Astrocyte (in vitro differentiated cells and primary cell): ENCODE data around the gene STMN3. TPM values are rescaled to one million over a fixed set of nuclear protein-coding genes. Genes with fewer than 3 reads are reported as not detected.

Experiments
- DNase-seq: peaks from one replicate; pipeline ENCODE4 v3.0.0-alpha.2; 2010; ENCODE audit warnings: low read depth
- FAIRE-seq: peaks from 2 replicates; lab custom pipeline; 2011; peaks lifted over from hg19 to GRCh38; lab: Jason Lieb, UNC
- H2AFZ ChIP-seq: 2 replicates; pipeline ENCODE4 v1.6.0; 2012; ENCODE audit warnings: low read depth, low read length, inconsistent platforms
- H3K27ac ChIP-seq: 2 replicates; pipeline ENCODE4 v1.5.1; 2011; ENCODE audit warnings: low read depth, low read length, inconsistent platforms
- H3K27me3 ChIP-seq: 2 replicates; pipeline ENCODE4 v1.6.0; 2011; ENCODE audit warnings: low read length, inconsistent platforms; ENCODE audit not compliant: insufficient read depth
- H3K36me3 ChIP-seq: 2 replicates; pipeline ENCODE4 v1.5.1; 2011; ENCODE audit warnings: low read length, inconsistent platforms; ENCODE audit not compliant: insufficient read depth
- H3K4me1 ChIP-seq: 2 replicates; pipeline ENCODE4 v1.5.1; 2011; ENCODE audit warnings: low read length, inconsistent platforms; ENCODE audit not compliant: insufficient read depth
- H3K4me2 ChIP-seq: 2 replicates; pipeline ENCODE4 v1.6.0; 2012; ENCODE audit warnings: low read length, inconsistent platforms
- H3K4me3 ChIP-seq: 2 replicates; pipeline ENCODE4 v1.5.1; 2011; ENCODE audit warnings: low read depth, mild to moderate bottlenecking, low read length, inconsistent platforms; ENCODE audit not compliant: insufficient read depth
- H3K79me2 ChIP-seq: 2 replicates; pipeline ENCODE4 v1.6.0; 2012; ENCODE audit warnings: mild to moderate bottlenecking, low read length, inconsistent platforms; ENCODE audit not compliant: insufficient read depth
- H3K9ac ChIP-seq: 2 replicates; pipeline ENCODE4 v1.6.0; 2012; ENCODE audit warnings: mild to moderate bottlenecking, low read length, inconsistent platforms
- H3K9me3 ChIP-seq: 2 replicates; pipeline ENCODE4 v1.5.1; 2012; ENCODE audit warnings: low read depth, mild to moderate bottlenecking, low read length, inconsistent platforms; ENCODE audit not compliant: insufficient read depth
- H4K20me1 ChIP-seq: 2 replicates; pipeline ENCODE4 v1.6.0; 2012; ENCODE audit warnings: low read length, inconsistent platforms; ENCODE audit not compliant: insufficient read depth
- H3K27ac Mint-ChIP-seq: one replicate; pipeline ENCODE4 v1.8.0; 2021; ENCODE audit warnings: mild to moderate bottlenecking, mixed read lengths; ENCODE audit not compliant: unreplicated experiment
- H3K27me3 Mint-ChIP-seq: one replicate; pipeline ENCODE4 v1.8.0; 2021; ENCODE audit warnings: low read depth, mixed read lengths; ENCODE audit not compliant: unreplicated experiment
- H3K36me3 Mint-ChIP-seq: one replicate; pipeline ENCODE4 v1.8.0; 2021; ENCODE audit warnings: low read depth, mixed read lengths; ENCODE audit not compliant: unreplicated experiment
- H3K4me1 Mint-ChIP-seq: one replicate; pipeline ENCODE4 v1.8.0; 2021; ENCODE audit warnings: low read depth, mixed read lengths; ENCODE audit not compliant: unreplicated experiment
- H3K4me3 Mint-ChIP-seq: one replicate; pipeline ENCODE4 v1.8.0; 2021; ENCODE audit warnings: mild to moderate bottlenecking, moderate library complexity, mixed read lengths; ENCODE audit not compliant: unreplicated experiment
- H3K9me3 Mint-ChIP-seq: one replicate; pipeline ENCODE4 v1.8.0; 2021; ENCODE audit warnings: mild to moderate bottlenecking, mixed read lengths; ENCODE audit not compliant: unreplicated experiment
- EZH2 ChIP-seq: IDR thresholded peaks from 2 replicates; pipeline ENCODE4 v1.6.1; 2012; ENCODE audit warnings: mild to moderate bottlenecking, low read length, inconsistent platforms; ENCODE audit not compliant: insufficient read depth
- total RNA-seq: library from RNA; stranded (reverse); gene quantifications from 2 replicates; pipeline ENCODE4 v1.2.1, GENCODE V29; 2021
- TF ChIP-seq, protein P1 (sequence below): IDR thresholded peaks from 2 replicates; pipeline ENCODE4 v1.5.1; 2011; ENCODE audit warnings: low read depth, mild to moderate bottlenecking, inconsistent platforms, low read length, moderate library complexity; ENCODE audit not compliant: insufficient read depth

The STMN3 gene
- total RNA-seq, 1 donor from 2014 or later = 30.7 TPM

DNA sequence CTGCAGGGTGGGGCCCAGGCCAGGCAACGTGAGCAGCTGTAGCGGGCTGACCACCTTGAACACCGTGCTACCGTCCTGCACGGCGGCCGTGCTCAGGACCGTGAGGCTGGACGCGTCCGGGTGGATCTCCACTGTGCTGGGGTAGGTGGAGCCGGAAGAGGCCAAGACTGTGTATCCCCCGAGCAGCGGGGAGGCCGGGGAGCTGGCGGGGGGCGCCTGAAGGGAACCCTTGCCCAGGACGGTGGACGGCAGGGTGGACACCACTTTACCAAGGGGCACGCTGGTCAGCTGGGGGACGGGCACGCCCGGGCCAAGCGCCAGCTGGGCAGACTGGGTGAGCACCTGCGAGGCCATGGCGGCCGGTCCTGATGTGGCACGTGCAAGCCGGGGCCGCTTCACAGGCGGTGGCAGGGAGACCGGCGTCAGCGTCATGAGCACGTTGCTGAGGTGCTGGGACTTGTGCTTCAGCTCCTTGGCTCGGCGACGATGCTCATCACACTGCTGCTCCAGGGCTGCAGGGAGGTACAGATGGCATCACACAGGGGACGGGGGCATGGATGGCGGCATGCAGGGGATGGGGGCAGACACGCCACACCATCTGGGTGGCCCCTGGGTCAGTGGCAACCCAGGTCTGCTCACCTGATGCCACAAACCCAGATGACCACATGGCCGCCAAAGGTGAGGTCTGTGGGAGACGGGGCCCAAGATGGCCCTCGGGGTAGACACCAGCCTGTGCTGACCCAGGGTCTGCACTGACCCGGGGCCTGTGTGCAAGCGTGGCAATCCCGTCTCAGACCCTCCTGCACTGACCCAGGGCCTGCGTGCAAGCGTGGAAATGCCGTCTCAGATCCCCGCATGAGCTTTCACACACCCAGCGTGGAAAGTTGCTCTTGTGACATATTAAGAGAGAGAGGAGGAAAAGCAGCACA, 62.7 kb downstream of the STMN3 start:
- peaks cover 4% of the 10 kb centered on the region for H3K27me3 Mint-ChIP-seq
- H3K4me2 ChIP-seq = no peak overlapping the region
- no peaks in the 10 kb centered on the region for H3K9me3 Mint-ChIP-seq
- H3K36me3 Mint-ChIP-seq = peaks cover 14% of the 10 kb centered on the region
- no peaks in the 10 kb centered on the region for H3K36me3 ChIP-seq
- no peak overlapping the region for H3K27ac Mint-ChIP-seq
- no peak overlapping the region for H2AFZ ChIP-seq
- no peak for TF ChIP-seq EZH2
- TF ChIP-seq, protein P1, sequence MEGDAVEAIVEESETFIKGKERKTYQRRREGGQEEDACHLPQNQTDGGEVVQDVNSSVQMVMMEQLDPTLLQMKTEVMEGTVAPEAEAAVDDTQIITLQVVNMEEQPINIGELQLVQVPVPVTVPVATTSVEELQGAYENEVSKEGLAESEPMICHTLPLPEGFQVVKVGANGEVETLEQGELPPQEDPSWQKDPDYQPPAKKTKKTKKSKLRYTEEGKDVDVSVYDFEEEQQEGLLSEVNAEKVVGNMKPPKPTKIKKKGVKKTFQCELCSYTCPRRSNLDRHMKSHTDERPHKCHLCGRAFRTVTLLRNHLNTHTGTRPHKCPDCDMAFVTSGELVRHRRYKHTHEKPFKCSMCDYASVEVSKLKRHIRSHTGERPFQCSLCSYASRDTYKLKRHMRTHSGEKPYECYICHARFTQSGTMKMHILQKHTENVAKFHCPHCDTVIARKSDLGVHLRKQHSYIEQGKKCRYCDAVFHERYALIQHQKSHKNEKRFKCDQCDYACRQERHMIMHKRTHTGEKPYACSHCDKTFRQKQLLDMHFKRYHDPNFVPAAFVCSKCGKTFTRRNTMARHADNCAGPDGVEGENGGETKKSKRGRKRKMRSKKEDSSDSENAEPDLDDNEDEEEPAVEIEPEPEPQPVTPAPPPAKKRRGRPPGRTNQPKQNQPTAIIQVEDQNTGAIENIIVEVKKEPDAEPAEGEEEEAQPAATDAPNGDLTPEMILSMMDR = no peak
- no peak overlapping the region for H3K4me3 Mint-ChIP-seq
- H3K4me1 ChIP-seq = peaks cover 7% of the 10 kb centered on the region
- no peak overlapping the region for H3K9ac ChIP-seq
- peaks cover 2% of the 10 kb centered on the region for H3K4me1 Mint-ChIP-seq
- FAIRE-seq (no peak), DNase-seq (no peak)
- H3K27ac ChIP-seq = no peak overlapping the region
- no peaks in the 10 kb centered on the region for H3K27me3 ChIP-seq
- H4K20me1 ChIP-seq = no peaks in the 10 kb centered on the region
- H3K9me3 ChIP-seq = no peaks in the 10 kb centered on the region
- H3K79me2 ChIP-seq = no peaks in the 10 kb centered on the region
- H3K4me3 ChIP-seq = no peak overlapping the region

Other genes with a start within 250 kb of the STMN3 start
- 11.5 and 11.9 TPM in 2 replicates for gene KCNQ2, start 180.8 kb downstream of the STMN3 start, total RNA-seq
- gene EEF1A2, start 154.3 kb downstream of the STMN3 start, total RNA-seq = 31.8 and 37.6 TPM in 2 replicates
- 251 and 268 TPM in 2 replicates for gene PPDPF, start 132.7 kb downstream of the STMN3 start, total RNA-seq
- gene PTK6, start 116.0 kb downstream of the STMN3 start, total RNA-seq = 0.18 TPM in 1 of 2 replicates, not detected in the other
- gene SRMS, start 105.7 kb downstream of the STMN3 start, total RNA-seq = 0.14 TPM in 1 of 2 replicates, not detected in the other
- gene FNDC11, start 99.3 kb downstream of the STMN3 start, total RNA-seq = 0.19 and 0.20 TPM in 2 replicates
- 188 and 200 TPM in 2 replicates for gene HELZ2, start 79.2 kb downstream of the STMN3 start, total RNA-seq
- gene GMEB2, start 26.3 kb downstream of the STMN3 start, total RNA-seq = 10.7 and 11.7 TPM in 2 replicates
- 15.5 and 15.6 TPM in 2 replicates for gene RTEL1, start 4.9 kb upstream of the STMN3 start, total RNA-seq
- 2.0 and 2.8 TPM in 2 replicates for gene TNFRSF6B, start 43.2 kb upstream of the STMN3 start, total RNA-seq
- gene ARFRP1, start 54.6 kb upstream of the STMN3 start, total RNA-seq = 30.0 and 32.5 TPM in 2 replicates
- gene ZGPAT, start 54.6 kb upstream of the STMN3 start, total RNA-seq = 24.8 and 25.5 TPM in 2 replicates
- gene LIME1, start 83.2 kb upstream of the STMN3 start, total RNA-seq = 7.6 TPM in 2 replicates
- gene SLC2A4RG, start 86.4 kb upstream of the STMN3 start, total RNA-seq = 65.6 and 68.3 TPM in 2 replicates
- gene ZBTB46, start 177.8 kb upstream of the STMN3 start, total RNA-seq = 12.9 and 13.9 TPM in 2 replicates
- gene ABHD16B, start 208.1 kb upstream of the STMN3 start, total RNA-seq = not detected in 2 replicates
- gene TPD52L2, start 211.8 kb upstream of the STMN3 start, total RNA-seq = 145 TPM in 2 replicates
- 64.6 and 65.6 TPM in 2 replicates for gene DNAJC5, start 241.7 kb upstream of the STMN3 start, total RNA-seq